Trophoblast cell (in vitro differentiated cells and primary cell): Measurements from ENCODE around the gene EMC6.

ENCODE experiments used
- DNase-seq, 2 donors: peaks; one replicate each; pipeline ENCODE4 v3.0.0-alpha.2; 2016
- H2AFZ ChIP-seq: 2 replicates; pipeline ENCODE4 v1.6.1; 2013; ENCODE audit warnings: low read length, moderate library complexity, mild to moderate bottlenecking; ENCODE audit not compliant: insufficient read depth, poor library complexity
- H2AK5ac ChIP-seq: 2 replicates; pipeline ENCODE4 v1.6.1; 2013; ENCODE audit warnings: mild to moderate bottlenecking, low read length
- H2BK120ac ChIP-seq: 2 replicates; pipeline ENCODE4 v1.6.1; 2013; ENCODE audit warnings: low read length, mild to moderate bottlenecking, moderate library complexity; ENCODE audit not compliant: insufficient read depth, poor library complexity
- H2BK12ac ChIP-seq: 2 replicates; pipeline ENCODE4 v1.6.1; 2013; ENCODE audit warnings: mild to moderate bottlenecking, low read length, moderate library complexity
- H2BK5ac ChIP-seq: 2 replicates; pipeline ENCODE4 v1.6.1; 2013; ENCODE audit warnings: low read length, low read depth, moderate library complexity, mild to moderate bottlenecking; ENCODE audit not compliant: poor library complexity
- H3K14ac ChIP-seq: 2 replicates; pipeline ENCODE4 v1.6.1; 2013; ENCODE audit warnings: mild to moderate bottlenecking, low read length
- H3K18ac ChIP-seq: 2 replicates; pipeline ENCODE4 v1.6.1; 2013; ENCODE audit warnings: mild to moderate bottlenecking, low read length
- H3K23ac ChIP-seq: 2 replicates; pipeline ENCODE4 v1.6.1; 2013; ENCODE audit warnings: low read length
- H3K27ac ChIP-seq: 2 replicates; pipeline ENCODE4 v1.5.1; 2013; ENCODE audit warnings: low read depth, mild to moderate bottlenecking, inconsistent platforms, low read length, moderate library complexity
- H3K27me3 ChIP-seq: 2 replicates; pipeline ENCODE4 v1.6.1; 2013; ENCODE audit warnings: inconsistent platforms, mild to moderate bottlenecking, low read length, moderate library complexity; ENCODE audit not compliant: insufficient read depth
- H3K36me3 ChIP-seq, 2 experiments: 1 replicate in 1 of 2; 2 replicates in 1 of 2; pipeline ENCODE4 v1.6.1; 2013; ENCODE audit warnings: low read length in 2 of 2, mild to moderate bottlenecking in 2 of 2, moderate library complexity in 1 of 2; ENCODE audit not compliant: insufficient read depth in 2 of 2, control insufficient read depth in 1 of 2
- H3K4ac ChIP-seq: 2 replicates; pipeline ENCODE4 v1.6.1; 2013; ENCODE audit warnings: low read depth, mild to moderate bottlenecking, low read length, moderate library complexity
- H3K4me1 ChIP-seq, 2 experiments: 1 replicate in 1 of 2; 2 replicates in 1 of 2; pipeline ENCODE4 v1.6.1; 2013; ENCODE audit warnings: low read length in 2 of 2, mild to moderate bottlenecking in 2 of 2, moderate library complexity in 1 of 2; ENCODE audit not compliant: insufficient read depth in 2 of 2, control insufficient read depth in 1 of 2
- H3K4me2 ChIP-seq: 2 replicates; pipeline ENCODE4 v1.6.1; 2013; ENCODE audit warnings: inconsistent platforms, mild to moderate bottlenecking, low read length, moderate library complexity
- H3K4me3 ChIP-seq: 2 replicates; pipeline ENCODE4 v1.5.1; 2013; ENCODE audit warnings: mild to moderate bottlenecking, low read depth, low read length, inconsistent platforms
- H3K79me1 ChIP-seq: one replicate; pipeline ENCODE4 v1.6.1; 2013; ENCODE audit warnings: low read length
- H3K79me2 ChIP-seq: 2 replicates; pipeline ENCODE4 v1.6.1; 2013; ENCODE audit warnings: low read length, mild to moderate bottlenecking; ENCODE audit not compliant: control insufficient read depth, insufficient read depth, poor library complexity
- H3K9ac ChIP-seq: 2 replicates; pipeline ENCODE4 v1.6.1; 2013; ENCODE audit warnings: mild to moderate bottlenecking, low read length
- H3K9me3 ChIP-seq: 2 replicates; pipeline ENCODE4 v1.6.1; 2013; ENCODE audit warnings: low read depth, mild to moderate bottlenecking, control low read depth, inconsistent platforms, low read length; ENCODE audit not compliant: insufficient read depth
- H4K12ac ChIP-seq: 2 replicates; pipeline ENCODE4 v1.6.1; 2013; ENCODE audit warnings: low read depth, mild to moderate bottlenecking, low read length, moderate library complexity
- H4K8ac ChIP-seq: 2 replicates; pipeline ENCODE4 v1.6.1; 2013; ENCODE audit warnings: low read depth, mild to moderate bottlenecking, low read length, moderate library complexity
- H4K91ac ChIP-seq: one replicate; pipeline ENCODE4 v1.6.1; 2013; ENCODE audit warnings: low read depth, mild to moderate bottlenecking, low read length, moderate library complexity
- WGBS: extraction: QIAGEN DNeasy Blood & Tissue Kit; methylation state at CpG from one replicate; pipeline ENCODE4 v1.1.7; 2013; ENCODE audit warnings: missing lambda C conversion rate; ENCODE audit not compliant: insufficient read length, insufficient coverage; ENCODE audit errors: extremely low coverage; 5-methylcytosine and 5-hydroxymethylcytosine counted together

Gene EMC6

GRCh38 chr17:3672571-3672970, 4.0 kb downstream of the EMC6 start:
- no peak overlapping the region for H3K27ac ChIP-seq
- no peak for DNase-seq
- H3K23ac ChIP-seq = no peak overlapping the region
- WGBS = no CpG with 5 or more reads among the region's 4 CpGs
- H3K4me1 ChIP-seq = peaks cover 6% of the 10 kb centered on the region in 2 experiments
- H3K4me2 ChIP-seq = no peak overlapping the region
- no peak overlapping the region for H2BK12ac ChIP-seq
- H4K12ac ChIP-seq = no peak overlapping the region
- no peak overlapping the region for H4K8ac ChIP-seq
- H3K79me2 ChIP-seq = peaks cover 12% of the 10 kb centered on the region
- no peak overlapping the region for H3K4ac ChIP-seq
- H2AK5ac ChIP-seq = no peak overlapping the region
- no peak overlapping the region for H3K9ac ChIP-seq
- no peak overlapping the region for H3K4me3 ChIP-seq
- peaks cover 11% of the 10 kb centered on the region for H3K79me1 ChIP-seq
- H2BK120ac ChIP-seq = no peak overlapping the region
- H4K91ac ChIP-seq = no peak overlapping the region
- H3K36me3 ChIP-seq = no peaks in the 10 kb centered on the region
- no peak overlapping the region for H3K18ac ChIP-seq
- H3K14ac ChIP-seq = no peak overlapping the region
- no peak overlapping the region for H2AFZ ChIP-seq
- no peaks in the 10 kb centered on the region for H3K9me3 ChIP-seq
- no peak overlapping the region for H2BK5ac ChIP-seq
- no peaks in the 10 kb centered on the region for H3K27me3 ChIP-seq

GRCh38 chr17:3675886-3676285, 7.3 kb downstream of the EMC6 start:
- H2BK5ac ChIP-seq = no peak overlapping the region
- H3K14ac ChIP-seq = no peak overlapping the region
- no peak overlapping the region for H4K12ac ChIP-seq
- no peak overlapping the region for H3K4ac ChIP-seq
- H3K79me1 ChIP-seq = no peaks in the 10 kb centered on the region
- DNase-seq = no peak
- no peak overlapping the region for H2AK5ac ChIP-seq
- no peak overlapping the region for H3K4me3 ChIP-seq
- H3K9ac ChIP-seq = no peak overlapping the region
- H3K36me3 ChIP-seq = no peaks in the 10 kb centered on the region
- no peaks in the 10 kb centered on the region for H3K79me2 ChIP-seq
- no peak overlapping the region for H2AFZ ChIP-seq
- no peak overlapping the region for H3K4me2 ChIP-seq
- H4K8ac ChIP-seq = no peak overlapping the region
- H3K27me3 ChIP-seq = no peaks in the 10 kb centered on the region
- no peak overlapping the region for H3K27ac ChIP-seq
- WGBS = no CpG with 5 or more reads among the region's 11 CpGs
- H3K23ac ChIP-seq = no peak overlapping the region
- H2BK12ac ChIP-seq = no peak overlapping the region
- no peaks in the 10 kb centered on the region for H3K9me3 ChIP-seq
- no peak overlapping the region for H2BK120ac ChIP-seq
- peaks cover 6% of the 10 kb centered on the region in 2 experiments for H3K4me1 ChIP-seq
- H3K18ac ChIP-seq = no peak overlapping the region
- H4K91ac ChIP-seq = no peak overlapping the region

GRCh38 chr17:3678095-3678820, 9.6 kb downstream of the EMC6 start:
- H3K79me1 ChIP-seq = no peaks in the 10 kb centered on the region
- H2BK120ac ChIP-seq = no peak overlapping the region
- H3K9me3 ChIP-seq = no peaks in the 10 kb centered on the region
- H3K79me2 ChIP-seq = no peaks in the 10 kb centered on the region
- DNase-seq = no peak
- H3K27ac ChIP-seq = no peak overlapping the region
- no peak overlapping the region for H3K4ac ChIP-seq
- H3K27me3 ChIP-seq = no peaks in the 10 kb centered on the region
- no peak overlapping the region for H2AK5ac ChIP-seq
- no CpG with 5 or more reads among the region's 16 CpGs for WGBS
- no peak overlapping the region for H4K91ac ChIP-seq
- no peak overlapping the region for H3K23ac ChIP-seq
- no peak overlapping the region for H3K14ac ChIP-seq
- H3K4me1 ChIP-seq = peaks cover 6% of the 10 kb centered on the region in 2 experiments
- H3K4me3 ChIP-seq = no peak overlapping the region
- H4K8ac ChIP-seq = no peak overlapping the region
- H3K9ac ChIP-seq = no peak overlapping the region
- no peak overlapping the region for H3K18ac ChIP-seq
- no peak overlapping the region for H2BK12ac ChIP-seq
- no peak overlapping the region for H3K4me2 ChIP-seq
- H4K12ac ChIP-seq = no peak overlapping the region
- no peaks in the 10 kb centered on the region for H3K36me3 ChIP-seq
- H2BK5ac ChIP-seq = no peak overlapping the region
- no peak overlapping the region for H2AFZ ChIP-seq

GRCh38 chr17:3678821-3679530, 10.4 kb downstream of the EMC6 start:
- no peak for DNase-seq
- peaks cover 6% of the 10 kb centered on the region in 2 experiments for H3K4me1 ChIP-seq
- no peak overlapping the region for H4K91ac ChIP-seq
- H2AFZ ChIP-seq = no peak overlapping the region
- H3K4ac ChIP-seq = no peak overlapping the region
- H3K9ac ChIP-seq = no peak overlapping the region
- H3K23ac ChIP-seq = no peak overlapping the region
- no peak overlapping the region for H3K4me2 ChIP-seq
- H2BK120ac ChIP-seq = no peak overlapping the region
- H2AK5ac ChIP-seq = no peak overlapping the region
- no peaks in the 10 kb centered on the region for H3K9me3 ChIP-seq
- no peak overlapping the region for H2BK5ac ChIP-seq
- H4K12ac ChIP-seq = no peak overlapping the region
- H2BK12ac ChIP-seq = no peak overlapping the region
- no peak overlapping the region for H3K14ac ChIP-seq
- H3K79me2 ChIP-seq = no peaks in the 10 kb centered on the region
- no peak overlapping the region for H3K27ac ChIP-seq
- H3K4me3 ChIP-seq = no peak overlapping the region
- H3K27me3 ChIP-seq = no peaks in the 10 kb centered on the region
- H3K18ac ChIP-seq = no peak overlapping the region
- WGBS = no CpG with 5 or more reads among the region's 27 CpGs
- no peaks in the 10 kb centered on the region for H3K79me1 ChIP-seq
- H4K8ac ChIP-seq = no peak overlapping the region
- H3K36me3 ChIP-seq = no peaks in the 10 kb centered on the region
